Stimulated activated CD4-positive, alpha-beta T cell treated with anti-CD3 and anti-CD28 coated beads, Interleukin-15, amount 100 ng/mL, for 24 hours (primary cell): ENCODE results near the gene DTD1.

ENCODE experiments used
- DNase-seq: peaks from one replicate; pipeline ENCODE4 v3.0.0-alpha.2; 2020

The DTD1 gene

GRCh38 chr20:18802012-18802634 lies 214.3 kb downstream of the DTD1 start:
- no peak for DNase-seq

- no peak for DNase-seq
Measured at GRCh38 chr20:18805881-18806280, 218.0 kb downstream of the DTD1 start.

GRCh38 chr20:18808712-18809111 lies 220.9 kb downstream of the DTD1 start:
- DNase-seq = no peak

GRCh38 chr20:18811186-18811585 lies 223.3 kb downstream of the DTD1 start:
- DNase-seq = no peak

GRCh38 chr20:18811904-18812303 lies 224.1 kb downstream of the DTD1 start:
- no peak for DNase-seq

- DNase-seq = no peak
Measured at GRCh38 chr20:18813483-18813882, 225.6 kb downstream of the DTD1 start, which contains the start of gene SCP2D1. SCP2D1 (plus strand) TSS chr20:18813783; CDS start chr20:18813816, 33 bp downstream.

GRCh38 chr20:18815194-18815942 lies 227.5 kb downstream of the DTD1 start:
- DNase-seq = no peak
